Body of pancreas (tissue), 4 donors: ENCODE data around the gene DSCAM.

Experiments
- CTCF ChIP-seq, 7 experiments: fragments of 450-650 bp in 4 of 7; fragments of 200-600 bp in 3 of 7; sonication (generic) in 3 of 7; IDR thresholded peaks; one replicate each; pipeline ENCODE4 v1.5.1; 2016 to 2019; ENCODE audit warnings: antibody characterized with exemption in 7 of 7
- POLR2A ChIP-seq, 3 donors: fragments of 450-650 bp; IDR thresholded peaks; one replicate each; pipeline ENCODE4 v1.6.1; 2016; ENCODE audit warnings: antibody characterized with exemption in 3 of 3, mild to moderate bottlenecking in 2 of 3

GRCh38 chr21:40152476-40152875, 694.5 kb downstream of the DSCAM start:
- TF ChIP-seq CTCF (IDR thresholded peaks at IDR 0.05) (no peak), POLR2A (IDR thresholded peaks at IDR 0.05) (no peak)
